ENCODE results near the gene UNC5B.

- TF ChIP-seq, protein P1, sequence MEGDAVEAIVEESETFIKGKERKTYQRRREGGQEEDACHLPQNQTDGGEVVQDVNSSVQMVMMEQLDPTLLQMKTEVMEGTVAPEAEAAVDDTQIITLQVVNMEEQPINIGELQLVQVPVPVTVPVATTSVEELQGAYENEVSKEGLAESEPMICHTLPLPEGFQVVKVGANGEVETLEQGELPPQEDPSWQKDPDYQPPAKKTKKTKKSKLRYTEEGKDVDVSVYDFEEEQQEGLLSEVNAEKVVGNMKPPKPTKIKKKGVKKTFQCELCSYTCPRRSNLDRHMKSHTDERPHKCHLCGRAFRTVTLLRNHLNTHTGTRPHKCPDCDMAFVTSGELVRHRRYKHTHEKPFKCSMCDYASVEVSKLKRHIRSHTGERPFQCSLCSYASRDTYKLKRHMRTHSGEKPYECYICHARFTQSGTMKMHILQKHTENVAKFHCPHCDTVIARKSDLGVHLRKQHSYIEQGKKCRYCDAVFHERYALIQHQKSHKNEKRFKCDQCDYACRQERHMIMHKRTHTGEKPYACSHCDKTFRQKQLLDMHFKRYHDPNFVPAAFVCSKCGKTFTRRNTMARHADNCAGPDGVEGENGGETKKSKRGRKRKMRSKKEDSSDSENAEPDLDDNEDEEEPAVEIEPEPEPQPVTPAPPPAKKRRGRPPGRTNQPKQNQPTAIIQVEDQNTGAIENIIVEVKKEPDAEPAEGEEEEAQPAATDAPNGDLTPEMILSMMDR (IDR thresholded peaks at IDR 0.05) = no peak
- TF ChIP-seq POLR2A (IDR thresholded peaks at IDR 0.05) = no peak
Observed at GRCh38 chr10:71225291-71226058, 13.1 kb downstream of the UNC5B start.

Measured in tibial nerve (tissue), 3 donors.